ENCODE results near the gene IL13.

The IL13 gene

GRCh38 chr5:132656774-132657355, 1.1 kb upstream of the IL13 start:
- DNase-seq, result no peak

GRCh38 chr5:132658381-132659302, 669 bp downstream of the IL13 start:
- DNase-seq, result no peak

- DNase-seq, result no peak
These were observed 1.9 kb downstream of the IL13 start for GRCh38 chr5:132659598-132660493.

GRCh38 chr5:132661231-132662003, 3.4 kb downstream of the IL13 start:
- no peak for DNase-seq

- no peak for DNase-seq
These were observed 4.0 kb downstream of the IL13 start for GRCh38 chr5:132662004-132662401.

- DNase-seq, result peak; percentile 62 to 74
These were observed 5.2 kb downstream of the IL13 start for GRCh38 chr5:132662925-132663770.

- peak in 1 of 2 experiments; percentile 28 for DNase-seq
These were observed 6.1 kb downstream of the IL13 start for GRCh38 chr5:132663771-132664695.

GRCh38 chr5:132664696-132665209, 6.8 kb downstream of the IL13 start:
- DNase-seq, result no peak

GRCh38 chr5:132665574-132666080, 7.7 kb downstream of the IL13 start:
- DNase-seq, result no peak

GRCh38 chr5:132666310-132667123, 8.5 kb downstream of the IL13 start:
- no peak for DNase-seq

- no peak for DNase-seq
These were observed 9.3 kb downstream of the IL13 start for GRCh38 chr5:132667309-132667708.

GRCh38 chr5:132667761-132668705, 10.1 kb downstream of the IL13 start:
- no peak for DNase-seq

GRCh38 chr5:132668706-132669454, 10.9 kb downstream of the IL13 start:
- no peak for DNase-seq

GRCh38 chr5:132669455-132669820, 11.5 kb downstream of the IL13 start:
- DNase-seq, result no peak

- DNase-seq, result no peak
These were observed 12.3 kb downstream of the IL13 start for GRCh38 chr5:132669966-132670882.

GRCh38 chr5:132671000-132671399, 13.0 kb downstream of the IL13 start:
- no peak for DNase-seq
